Measurements from ENCODE around the gene UBE2D3.

DNA sequence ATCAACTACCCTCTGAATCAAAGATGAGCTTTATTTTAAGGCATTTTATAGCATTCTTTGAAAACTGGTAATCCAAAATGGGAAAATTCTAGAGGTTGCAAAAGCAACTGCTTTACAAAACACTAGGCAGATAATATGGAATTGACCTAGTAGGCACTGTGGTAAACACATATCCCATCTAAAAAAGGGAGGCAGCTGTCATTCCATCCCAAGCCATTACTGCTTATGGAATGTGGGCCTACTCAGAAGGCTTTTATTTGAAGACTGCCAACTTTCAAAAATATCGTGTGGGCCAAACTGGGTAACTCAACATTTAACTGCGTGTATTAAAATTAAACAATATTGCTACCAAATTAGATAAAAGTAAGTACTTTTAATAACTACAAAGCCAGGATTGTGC is 19.3 kb downstream of the UBE2D3 start:
- TF ChIP-seq POLR2A (IDR thresholded peaks at IDR 0.05; ENCODE audit: low read depth, low read length) (no peak), TAF1 (IDR thresholded peaks at IDR 0.05; ENCODE audit: borderline replicate concordance, low read depth, low read length) (no peak), POLR2AphosphoS5 (IDR thresholded peaks at IDR 0.05; ENCODE audit: low read depth, low read length) (no peak)
